T47D (cell line): ENCODE data around the gene TAS2R31.
"Not testable (repeated sequence)": the region's sequence is repeated elsewhere in the genome, so short reads cannot be mapped to it uniquely, and the experiment has no call there.

Experiments used
- DNase-seq, 2 experiments: peaks; one replicate each; pipeline versions ENCODE4 v3.0.0 to v3.0.0-alpha.2; 2011 to 2012; ENCODE audit warnings: low read depth in 1 of 2, low spot score in 1 of 2
- JUND ChIP-seq: IDR thresholded peaks from 2 replicates; pipeline ENCODE4 v1.6.1; 2012; ENCODE audit warnings: low read depth
- in situ Hi-C: cut with HindIII; loops from 2 replicates; pipeline ENCODE4 v1.10.0; 2016; ENCODE audit warnings: low sequenced_read_pairs, low pct_unique_long_range_greater_than_20kb

TAS2R31 gene

DNA sequence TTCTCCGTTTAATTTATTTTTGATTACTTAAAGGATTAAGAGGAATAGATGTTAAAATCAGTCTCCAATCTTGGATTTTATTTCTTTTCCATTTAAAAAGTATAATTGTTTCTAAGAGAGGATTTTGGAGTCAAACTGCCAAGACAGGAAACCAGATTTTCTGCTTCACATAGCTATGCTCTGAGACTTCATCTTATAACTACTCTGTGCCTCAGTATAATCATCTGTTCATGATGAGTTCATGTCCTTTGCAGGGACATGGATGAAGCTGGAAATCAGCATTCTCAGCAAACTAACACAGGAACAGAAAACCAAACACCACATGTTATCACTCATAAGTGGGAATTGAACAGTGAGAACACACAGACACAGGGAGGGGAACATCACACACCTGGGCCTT is 9.0 kb upstream of the TAS2R31 start:
- TF ChIP-seq JUND: no peak
- no peak for DNase-seq
- in situ Hi-C loops: no loop called here

DNA sequence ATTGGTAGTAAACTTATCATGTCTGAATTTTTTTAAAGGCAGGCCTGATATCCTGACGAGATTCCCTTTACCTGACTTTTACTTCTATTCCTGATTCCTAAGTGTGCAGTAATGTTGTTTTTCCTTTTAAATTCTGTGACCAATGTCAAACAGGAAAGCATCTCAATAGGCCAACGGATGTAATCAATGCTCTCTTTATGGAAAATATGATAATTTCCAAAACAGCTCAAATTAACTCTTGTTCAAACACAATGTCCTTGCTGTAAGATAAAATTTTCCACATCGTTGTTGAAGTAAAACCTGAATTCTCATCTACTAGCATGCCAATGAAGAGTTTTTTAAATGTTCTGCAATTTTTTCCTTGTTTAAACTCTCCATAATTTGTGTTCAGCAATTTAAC is 8.0 kb upstream of the TAS2R31 start:
- no peak for DNase-seq
- no peak for TF ChIP-seq JUND
- in situ Hi-C loops: no loop called here

DNA sequence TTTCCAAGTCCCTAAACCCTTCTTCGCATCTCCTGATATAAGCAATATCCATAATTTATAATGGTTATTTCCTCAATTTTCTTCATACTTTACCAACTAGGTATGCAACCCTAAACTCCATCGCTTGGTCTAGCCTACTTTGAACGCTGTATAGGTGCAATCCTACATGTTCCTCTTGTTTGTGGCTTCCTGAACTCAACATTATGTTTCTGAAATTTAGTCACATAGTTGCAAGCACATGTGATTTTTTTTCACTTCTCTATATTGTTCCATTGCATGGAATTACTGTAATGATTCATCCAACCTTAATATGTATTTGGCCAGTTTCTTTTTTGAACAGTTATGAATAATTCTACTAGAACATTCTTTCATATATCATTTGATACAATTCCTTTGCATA is 2.8 kb upstream of the TAS2R31 start:
- in situ Hi-C loops: not testable (repeated sequence)

DNA sequence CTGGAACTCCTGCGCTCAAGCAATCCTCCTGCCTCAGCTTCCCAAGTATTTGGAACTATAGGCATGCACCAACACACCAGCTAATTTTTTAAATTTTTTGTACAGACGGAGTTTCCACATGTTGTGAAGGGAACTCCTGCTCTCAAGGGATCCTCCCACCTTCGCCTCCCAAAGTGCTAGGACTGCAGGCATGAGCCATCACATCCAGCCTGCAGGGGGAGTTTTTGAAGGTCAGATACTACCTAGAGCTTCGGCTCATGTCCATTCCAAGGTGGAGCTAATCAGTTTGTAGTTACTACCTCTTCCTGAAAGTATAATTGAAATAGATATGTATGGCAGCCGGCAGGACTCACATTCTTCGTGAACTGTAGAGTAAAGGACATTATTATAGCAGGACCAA is 5.1 kb downstream of the TAS2R31 start:
- no peak for TF ChIP-seq JUND
- DNase-seq: no peak
- in situ Hi-C loops: no loop called here

More for the DNA sequence above, 2.8 kb upstream of the TAS2R31 start:
- DNase-seq: not testable (repeated sequence)

DNA sequence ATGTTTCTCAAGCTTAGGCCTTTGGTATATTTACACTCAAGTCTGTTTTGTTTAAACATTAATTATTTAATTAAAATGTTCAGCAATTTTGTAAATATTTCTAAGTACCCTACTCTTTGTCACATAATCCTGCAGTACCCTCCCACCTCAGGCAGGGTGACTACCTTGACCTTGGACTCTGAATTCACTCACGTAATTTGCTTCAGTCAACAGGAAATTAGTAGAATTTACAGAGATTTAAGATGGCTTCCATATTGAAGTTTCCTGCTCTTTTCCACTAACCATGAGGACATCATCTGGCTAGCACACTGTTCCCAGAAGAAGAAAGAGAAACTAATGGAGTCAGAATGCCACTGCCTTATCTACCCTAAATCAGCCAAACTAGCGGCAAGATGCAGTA is 7.8 kb downstream of the TAS2R31 start:
- no peak for TF ChIP-seq JUND
- DNase-seq: no peak
- in situ Hi-C loops: no loop called here

DNA sequence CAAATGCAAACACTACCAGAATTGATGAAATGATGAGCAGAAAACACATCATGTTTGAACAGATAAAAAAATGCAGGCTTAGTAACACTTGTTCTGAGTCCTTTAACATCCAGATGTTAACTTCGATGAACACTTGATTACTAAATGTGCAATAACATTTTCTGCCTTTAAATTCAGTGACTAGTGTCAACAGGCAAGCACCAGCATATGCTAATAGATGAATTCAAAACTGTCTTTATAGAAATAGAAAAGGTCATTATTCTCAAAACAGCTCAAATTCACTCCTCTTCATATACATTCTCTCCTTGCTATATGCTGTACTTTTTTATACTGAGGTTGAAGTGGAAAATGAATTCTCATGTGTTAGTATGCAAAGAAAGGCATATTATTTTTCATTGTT is 8.7 kb downstream of the TAS2R31 start, which contains the start of gene TAS2R19:
TAS2R19 (minus strand) TSS at position 101 of the 400 bp plus-strand sequence; CDS start at position 52, 49 bp downstream.
- TF ChIP-seq JUND: no peak
- no peak for DNase-seq
- in situ Hi-C loops: no loop called here

DNA sequence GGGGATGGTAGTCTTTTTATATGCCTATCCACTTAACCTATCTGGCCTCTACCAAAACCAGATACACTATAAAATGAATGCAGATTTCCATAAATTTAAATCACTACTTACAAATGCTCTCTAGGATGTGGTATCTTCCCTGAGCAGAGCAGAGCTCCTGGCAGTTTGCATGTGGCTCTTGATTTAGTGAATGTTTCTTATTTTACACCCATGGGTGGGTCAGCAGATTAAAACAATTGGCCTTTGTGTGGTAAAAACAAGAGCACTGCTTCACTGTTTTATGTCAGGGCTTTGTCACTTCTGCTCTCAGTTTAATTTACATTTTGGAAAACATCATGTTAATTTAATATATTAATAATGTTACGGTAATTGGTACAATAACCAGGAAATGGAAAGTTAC is 14.3 kb downstream of the TAS2R31 start:
- TF ChIP-seq JUND: no peak
- DNase-seq: no peak
- in situ Hi-C loops: no loop called here

DNA sequence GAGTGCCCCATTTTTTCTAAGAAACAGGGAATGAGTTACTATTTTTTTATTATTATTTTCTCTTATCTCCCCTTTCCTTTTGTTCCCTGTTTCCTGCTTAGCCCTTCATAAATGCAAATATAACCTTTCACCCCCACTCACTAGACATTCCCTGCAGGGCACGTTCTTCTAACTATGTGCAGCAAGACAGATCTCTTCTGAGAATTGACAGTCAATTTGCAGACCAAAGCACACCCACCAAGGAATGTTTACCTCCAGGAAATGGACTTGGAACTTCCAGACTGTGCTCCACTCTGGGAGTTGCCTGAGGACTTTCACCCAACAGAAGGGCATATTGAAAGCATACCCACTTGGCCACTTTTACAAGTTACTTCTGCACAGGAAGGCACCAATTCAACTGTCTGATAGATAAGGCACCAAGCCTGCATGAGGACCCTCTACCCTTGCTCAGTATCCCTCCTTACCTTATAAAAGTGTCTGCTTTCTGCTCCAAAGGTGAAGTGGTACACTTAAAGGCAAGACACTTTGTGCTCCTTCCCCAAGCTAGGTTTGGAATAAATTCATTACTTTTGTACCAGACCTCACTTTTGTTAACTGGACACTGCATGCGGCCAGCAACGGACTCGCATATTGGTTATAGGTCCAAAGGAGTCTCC is 15.3 kb downstream of the TAS2R31 start:
- no peak for TF ChIP-seq JUND
- in situ Hi-C loops: no loop called here

DNA sequence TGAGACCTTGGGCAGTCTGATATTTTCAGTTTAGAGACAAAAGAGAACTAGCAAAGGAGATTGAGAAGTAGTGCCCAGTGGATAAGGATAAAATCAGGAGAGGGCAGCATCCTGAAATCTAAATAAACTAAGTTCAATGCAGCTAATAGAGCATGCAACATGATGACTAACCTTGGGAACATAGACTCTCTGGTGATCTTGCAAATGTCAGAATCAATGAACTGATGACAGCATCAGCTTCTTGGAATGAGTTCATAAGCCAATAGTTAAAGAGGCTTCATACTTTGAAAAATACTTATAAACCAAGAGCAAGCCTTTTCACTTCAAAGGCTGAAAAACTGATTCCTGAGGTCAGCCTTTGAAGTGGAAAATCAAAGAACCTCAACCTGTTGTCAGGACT is 17.0 kb downstream of the TAS2R31 start:
- DNase-seq: no peak
- no peak for TF ChIP-seq JUND
- in situ Hi-C loops: no loop called here

More for the DNA sequence above, 15.3 kb downstream of the TAS2R31 start:
- no peak for DNase-seq

DNA sequence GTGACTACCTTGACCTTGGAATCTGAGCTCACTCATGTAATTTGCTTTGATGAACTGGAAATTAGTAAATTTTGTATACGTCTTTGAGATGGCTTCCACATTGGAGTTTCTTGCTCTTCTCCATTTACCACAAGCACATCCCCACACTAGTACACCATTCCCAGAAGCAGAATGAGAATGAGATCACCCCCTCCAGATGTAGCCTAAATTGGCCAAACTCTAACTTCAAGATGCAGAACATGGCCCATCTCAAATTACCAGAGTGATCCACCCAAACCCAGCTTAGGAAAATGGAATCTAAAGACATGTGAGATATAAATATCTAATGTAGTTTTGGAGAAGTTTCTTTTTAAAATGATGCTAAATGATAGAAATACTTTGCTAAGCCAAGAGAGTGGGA is 23.6 kb downstream of the TAS2R31 start:
- DNase-seq: no peak
- in situ Hi-C loops: no loop called here
- TF ChIP-seq JUND: no peak

DNA sequence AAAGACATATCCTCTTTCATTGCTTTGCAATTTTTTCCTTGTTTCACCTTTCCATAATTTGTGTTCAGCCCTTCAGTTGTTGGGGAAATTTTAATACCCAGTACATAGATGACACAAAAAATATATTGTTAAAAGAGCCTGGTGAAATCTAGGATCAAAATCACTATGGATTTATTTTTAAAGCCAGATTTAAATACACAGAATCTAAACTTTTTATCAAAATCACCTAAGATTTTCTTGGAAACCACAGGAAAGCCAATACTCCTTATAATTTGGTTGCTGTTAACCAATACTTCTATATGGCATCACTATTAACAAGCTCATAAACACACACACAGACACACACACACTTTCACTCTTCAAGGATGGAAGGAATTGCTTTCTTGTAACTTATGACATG is 33.0 kb downstream of the TAS2R31 start, which contains the start of gene TAS2R20:
TAS2R20 (minus strand) TSS at position 101 of the 400 bp plus-strand sequence. CDS start 429 bp downstream, outside the sequence.
- no peak for DNase-seq
- no peak for TF ChIP-seq JUND
- in situ Hi-C loops: no loop called here

DNA sequence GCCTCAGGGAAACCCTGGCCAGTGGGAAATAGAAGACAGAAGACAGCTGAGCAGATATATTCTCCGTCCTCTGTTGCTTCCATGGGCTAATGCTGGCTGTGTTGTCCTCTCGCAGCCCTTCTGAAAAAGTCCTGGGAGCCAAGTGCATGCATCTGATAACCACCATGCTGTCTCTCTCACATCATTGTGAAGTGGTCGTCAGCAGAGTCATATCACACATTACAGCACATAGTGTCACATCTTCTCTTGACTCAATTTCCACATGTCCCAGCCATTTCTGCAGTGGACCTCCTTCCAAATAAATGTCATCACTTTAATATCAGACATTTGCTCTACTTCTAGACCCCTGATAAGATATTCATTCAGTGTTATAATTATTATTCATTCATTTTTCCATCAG is 36.9 kb downstream of the TAS2R31 start:
- no peak for DNase-seq
- in situ Hi-C loops: no loop called here
- no peak for TF ChIP-seq JUND

DNA sequence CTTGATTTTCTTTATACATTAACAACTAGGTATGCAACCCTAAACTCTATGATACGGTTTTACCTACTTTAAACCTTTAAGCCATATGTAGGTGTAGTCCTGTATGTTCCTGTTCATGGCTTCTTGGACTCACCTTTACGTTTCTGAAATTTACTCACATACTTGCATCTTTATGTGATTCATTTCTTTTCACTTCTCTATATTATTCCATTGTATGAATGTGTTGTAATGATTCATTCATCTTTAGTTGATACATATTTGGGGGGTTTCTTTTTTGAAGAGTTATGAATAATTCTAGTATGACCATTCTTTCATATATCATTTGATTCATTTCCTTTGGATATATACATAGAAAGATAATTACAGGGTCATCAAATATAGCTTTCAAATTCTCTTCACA is 42.1 kb downstream of the TAS2R31 start:
- TF ChIP-seq JUND: no peak
- no peak for DNase-seq
- in situ Hi-C loops: no loop called here

DNA sequence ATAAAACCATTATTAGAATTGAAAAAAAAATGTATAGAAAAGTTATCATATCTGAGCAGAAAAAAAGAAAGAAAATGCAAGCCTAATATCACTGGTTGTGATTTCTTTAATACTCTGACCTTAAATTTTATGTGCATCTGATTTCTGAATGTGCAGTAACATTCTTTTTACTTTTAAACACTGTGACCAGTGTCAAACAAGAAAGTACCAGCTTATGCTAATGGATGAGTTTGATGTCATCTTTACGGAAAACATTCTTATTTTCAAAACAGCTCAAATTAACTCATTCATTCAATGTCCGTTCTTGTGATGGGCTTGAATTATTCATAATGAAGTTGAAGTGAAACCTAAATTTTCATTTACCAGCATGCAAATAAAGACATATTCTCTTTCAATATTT is 44.4 kb downstream of the TAS2R31 start, which contains the start of gene TAS2R50:
TAS2R50 (minus strand) TSS at position 101 of the 400 bp plus-strand sequence; CDS start at position 49, 52 bp downstream.
- in situ Hi-C loops: no loop called here
- no peak for DNase-seq
- TF ChIP-seq JUND: no peak
